22Rv1 (cell line): Measurements from ENCODE around the gene ZBTB25.

ENCODE experiments used
- H3K27ac ChIP-seq: fragments of 450-650 bp; 2 replicates; pipeline ENCODE4 v1.5.1; 2017
- ZFX ChIP-seq: fragments of 450-650 bp; IDR thresholded peaks from 2 replicates; pipeline ENCODE4 v1.6.1; 2017; ENCODE audit warnings: antibody characterized with exemption, borderline replicate concordance
- TF ChIP-seq, protein P1 (sequence below): fragments of 450-650 bp; IDR thresholded peaks from 2 replicates; pipeline ENCODE4 v1.5.1; 2017; ENCODE audit warnings: mild to moderate bottlenecking

The ZBTB25 gene, protein sequence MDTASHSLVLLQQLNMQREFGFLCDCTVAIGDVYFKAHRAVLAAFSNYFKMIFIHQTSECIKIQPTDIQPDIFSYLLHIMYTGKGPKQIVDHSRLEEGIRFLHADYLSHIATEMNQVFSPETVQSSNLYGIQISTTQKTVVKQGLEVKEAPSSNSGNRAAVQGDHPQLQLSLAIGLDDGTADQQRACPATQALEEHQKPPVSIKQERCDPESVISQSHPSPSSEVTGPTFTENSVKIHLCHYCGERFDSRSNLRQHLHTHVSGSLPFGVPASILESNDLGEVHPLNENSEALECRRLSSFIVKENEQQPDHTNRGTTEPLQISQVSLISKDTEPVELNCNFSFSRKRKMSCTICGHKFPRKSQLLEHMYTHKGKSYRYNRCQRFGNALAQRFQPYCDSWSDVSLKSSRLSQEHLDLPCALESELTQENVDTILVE

DNA sequence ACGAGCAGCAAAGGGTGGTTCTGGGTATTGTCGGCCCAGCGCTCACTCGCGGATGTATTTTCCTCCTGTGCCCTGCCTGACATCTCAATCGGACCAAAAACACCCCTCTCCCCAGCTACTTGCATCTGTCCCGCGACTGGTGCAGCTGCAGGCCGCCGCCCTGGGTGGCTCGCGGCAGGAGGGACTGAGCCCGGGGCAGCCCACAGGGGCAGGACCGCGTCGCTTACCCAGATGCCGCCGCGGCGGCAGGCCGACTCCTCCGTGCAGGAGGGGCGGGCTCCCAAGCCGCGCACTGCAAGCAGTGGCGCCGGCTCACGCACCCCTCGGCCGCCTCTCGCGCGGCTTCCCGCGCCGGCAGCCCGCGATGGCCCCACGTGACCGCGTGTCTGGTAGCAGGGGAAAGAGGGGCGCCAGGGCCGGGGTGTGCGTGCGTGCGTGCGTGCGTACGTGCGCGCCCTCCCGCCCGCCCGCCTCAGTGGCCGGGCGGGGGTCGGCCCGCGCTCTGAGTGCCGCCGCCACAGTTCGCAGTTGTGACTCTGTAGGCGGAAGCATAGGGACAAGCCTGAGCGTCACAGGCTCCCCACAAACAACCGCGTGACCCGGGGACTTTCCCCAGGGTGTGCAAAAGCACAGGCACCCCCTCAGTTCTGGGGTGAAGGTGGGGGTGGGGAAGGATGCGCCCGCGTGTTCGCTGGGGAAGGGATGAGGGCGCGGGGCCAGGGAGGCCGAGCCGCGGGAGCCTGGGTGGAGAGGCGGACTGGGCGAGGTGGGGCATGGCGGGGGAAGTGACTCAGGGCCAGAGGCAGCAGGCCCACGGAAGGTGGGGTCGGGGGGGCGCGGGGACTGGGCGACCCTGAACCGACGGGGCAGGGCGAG lies at the start of gene ZBTB25:
TSS of gene ZBTB25 (minus strand) at position 405 of the 876 bp plus-strand sequence. CDS start 13,305 bp downstream, outside the sequence.
- peak within 1 kb of the TSS; percentile 99 for H3K27ac ChIP-seq
- TF ChIP-seq ZFX: no peak
- TF ChIP-seq, protein P1, sequence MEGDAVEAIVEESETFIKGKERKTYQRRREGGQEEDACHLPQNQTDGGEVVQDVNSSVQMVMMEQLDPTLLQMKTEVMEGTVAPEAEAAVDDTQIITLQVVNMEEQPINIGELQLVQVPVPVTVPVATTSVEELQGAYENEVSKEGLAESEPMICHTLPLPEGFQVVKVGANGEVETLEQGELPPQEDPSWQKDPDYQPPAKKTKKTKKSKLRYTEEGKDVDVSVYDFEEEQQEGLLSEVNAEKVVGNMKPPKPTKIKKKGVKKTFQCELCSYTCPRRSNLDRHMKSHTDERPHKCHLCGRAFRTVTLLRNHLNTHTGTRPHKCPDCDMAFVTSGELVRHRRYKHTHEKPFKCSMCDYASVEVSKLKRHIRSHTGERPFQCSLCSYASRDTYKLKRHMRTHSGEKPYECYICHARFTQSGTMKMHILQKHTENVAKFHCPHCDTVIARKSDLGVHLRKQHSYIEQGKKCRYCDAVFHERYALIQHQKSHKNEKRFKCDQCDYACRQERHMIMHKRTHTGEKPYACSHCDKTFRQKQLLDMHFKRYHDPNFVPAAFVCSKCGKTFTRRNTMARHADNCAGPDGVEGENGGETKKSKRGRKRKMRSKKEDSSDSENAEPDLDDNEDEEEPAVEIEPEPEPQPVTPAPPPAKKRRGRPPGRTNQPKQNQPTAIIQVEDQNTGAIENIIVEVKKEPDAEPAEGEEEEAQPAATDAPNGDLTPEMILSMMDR: no peak

DNA sequence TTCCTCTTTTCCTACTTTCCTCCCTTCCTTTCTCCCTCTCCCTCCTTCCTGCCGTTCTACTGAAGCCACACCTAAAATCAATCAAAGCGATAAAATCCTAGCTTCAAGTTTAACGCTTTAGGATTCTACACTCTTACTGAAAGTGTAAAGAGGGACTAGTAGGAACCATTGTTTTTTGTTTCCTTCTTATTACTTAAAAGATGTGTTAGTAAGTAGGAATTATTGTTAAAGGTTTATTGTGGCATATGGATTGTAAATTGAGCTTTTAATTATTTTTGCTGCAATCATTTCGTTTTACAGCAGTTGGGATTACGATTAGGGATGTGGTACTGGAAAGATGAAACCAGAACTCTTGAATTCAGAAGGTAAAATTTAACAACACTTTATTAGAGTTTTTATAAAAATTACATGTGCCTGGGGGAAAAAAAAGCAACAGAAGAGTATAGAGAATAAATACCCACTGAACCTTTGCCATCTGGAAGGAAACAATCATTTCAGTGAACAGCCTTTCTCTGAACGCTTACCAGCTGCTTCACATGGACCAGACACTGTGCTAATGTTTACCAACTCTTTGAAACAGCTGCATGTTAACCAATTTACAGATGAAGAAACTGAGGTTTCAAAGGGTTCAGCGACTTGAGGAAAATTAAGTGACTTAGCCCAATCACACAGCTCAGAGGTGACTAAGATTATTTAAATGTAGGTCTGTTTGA lies 47.1 kb upstream of the ZBTB25 start:
- no peak overlapping the region for H3K27ac ChIP-seq
- TF ChIP-seq, protein P1: no peak
- no peak for TF ChIP-seq ZFX

DNA sequence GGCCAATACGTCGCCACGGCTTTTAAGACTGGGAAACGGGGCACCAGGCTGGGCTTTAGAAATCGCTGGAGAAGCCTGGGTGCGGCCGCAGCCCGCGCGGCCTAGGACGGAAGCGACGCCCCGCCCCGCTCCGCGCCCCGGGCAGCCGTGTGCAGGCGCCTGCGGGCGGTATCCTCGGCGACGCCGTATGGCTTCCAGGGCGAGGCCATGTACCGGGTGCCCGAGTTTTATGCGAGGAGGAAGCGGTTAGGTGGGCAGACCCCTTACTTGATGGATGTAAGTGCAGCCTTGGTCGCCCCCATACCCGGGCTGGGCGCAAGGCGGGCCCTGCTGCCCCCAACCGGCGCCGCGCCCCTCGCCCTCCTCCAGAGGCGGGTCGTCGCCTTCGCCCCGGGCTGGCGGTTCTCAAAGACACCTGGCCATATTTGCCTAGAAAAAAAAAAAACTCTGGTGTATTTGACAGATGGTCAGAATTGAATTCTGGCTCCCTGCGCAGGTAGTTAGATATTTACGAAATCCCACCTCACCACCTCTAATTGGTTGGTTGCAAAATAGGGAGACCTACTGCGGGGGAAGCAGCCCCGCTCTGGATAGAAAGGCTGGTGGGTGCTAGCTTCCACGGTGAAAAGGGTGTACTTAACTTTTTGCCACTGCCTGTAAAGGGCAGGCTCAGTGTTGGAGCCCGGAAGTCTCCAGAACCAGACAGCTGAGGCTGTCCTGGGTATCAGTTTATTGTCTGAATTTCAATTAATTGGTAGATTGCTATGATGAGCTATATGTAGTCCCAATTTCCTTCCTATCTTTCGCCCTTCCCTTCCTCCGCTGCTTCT lies 46.4 kb upstream of the ZBTB25 start, which contains the start of gene PPP1R36:
TSS of gene PPP1R36 (plus strand) at position 171 of the 830 bp plus-strand sequence. CDS start at position 208, 37 bp downstream.
- no peak for TF ChIP-seq ZFX
- TF ChIP-seq, protein P1: no peak
- no peak within 1 kb of the TSS for H3K27ac ChIP-seq

DNA sequence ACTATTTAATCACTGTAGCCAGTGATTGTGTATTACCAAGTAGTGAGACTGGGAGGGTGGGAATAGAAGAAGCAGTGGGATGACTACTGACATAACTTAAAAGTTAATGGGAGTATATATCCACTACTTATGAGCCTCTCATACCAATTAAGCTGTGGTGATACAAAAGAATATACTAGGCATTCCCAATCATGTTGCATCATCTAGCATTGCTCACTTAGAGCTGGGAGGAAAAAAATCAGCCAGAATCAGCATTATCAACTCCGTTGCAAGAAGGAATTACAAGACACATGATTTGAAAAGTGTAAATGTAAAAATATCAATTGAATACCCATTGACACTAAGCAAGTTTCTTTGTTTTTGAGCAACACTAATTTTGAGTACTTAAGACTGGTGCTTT lies 45.4 kb upstream of the ZBTB25 start:
- no peak overlapping the region for H3K27ac ChIP-seq
- TF ChIP-seq, protein P1: no peak
- TF ChIP-seq ZFX: no peak

DNA sequence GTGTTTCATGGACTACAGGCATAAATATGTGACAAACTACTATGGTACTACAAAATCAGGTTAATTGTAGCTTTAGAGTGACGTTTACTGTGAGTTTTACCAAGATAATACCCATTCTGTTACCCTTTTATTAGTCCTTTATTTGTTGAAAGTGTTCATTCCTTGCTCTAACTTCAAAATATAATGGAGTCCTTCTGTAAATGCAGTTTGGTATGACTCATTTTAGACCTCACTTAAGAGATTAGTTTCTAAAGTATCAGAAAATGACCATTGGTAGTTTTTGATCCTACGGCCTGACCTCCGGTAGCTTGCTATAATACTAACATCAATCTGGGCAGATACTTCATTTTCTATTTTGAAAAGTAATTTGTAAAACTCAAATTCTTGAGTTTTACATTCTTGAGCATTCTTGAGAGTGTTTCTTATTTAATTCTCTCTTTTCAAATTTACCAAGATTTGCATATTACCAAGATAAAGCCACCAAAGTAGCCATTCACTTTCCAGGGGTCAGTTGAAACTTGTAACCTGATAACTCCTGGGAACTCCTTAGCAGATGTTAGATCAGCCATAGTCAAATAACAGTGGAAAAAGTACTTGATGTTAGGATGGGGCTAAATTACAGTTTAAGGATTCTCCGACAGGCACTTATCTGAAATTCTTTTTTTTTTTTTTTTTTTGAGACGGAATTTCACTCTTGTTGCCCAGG lies 41.1 kb upstream of the ZBTB25 start:
- H3K27ac ChIP-seq: no peak overlapping the region
- TF ChIP-seq, protein P1: no peak
- TF ChIP-seq ZFX: no peak

DNA sequence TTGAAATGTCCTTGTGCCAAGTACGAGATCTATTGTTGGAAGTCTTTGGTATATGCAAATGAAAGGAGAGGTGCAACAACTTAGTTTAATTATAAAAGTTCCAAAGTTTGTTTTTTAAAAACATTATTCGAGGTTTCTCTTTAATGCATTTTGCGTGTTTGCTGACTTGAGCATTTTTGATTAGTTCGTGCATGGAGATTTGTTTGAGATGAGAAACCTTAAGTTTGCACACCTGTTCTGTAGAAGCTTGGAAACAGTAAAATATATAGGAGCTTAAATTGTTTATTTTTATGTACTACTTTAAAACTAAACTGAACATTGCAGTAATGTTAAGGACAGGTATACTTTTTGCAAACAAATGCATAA lies 39.2 kb upstream of the ZBTB25 start:
- no peak overlapping the region for H3K27ac ChIP-seq
- TF ChIP-seq ZFX: no peak
- TF ChIP-seq, protein P1: no peak
